OCI-LY1 (cell line): Measurements from ENCODE around the gene HNF1A.

ENCODE experiments used
- H2AFZ ChIP-seq: fragments of 200-600 bp; sonication (generic), shearing (Covaris generic); 2 replicates; pipeline ENCODE4 v1.6.0; 2014; ENCODE audit warnings: antibody characterized with exemption, mild to moderate bottlenecking, low read length
- H3F3A ChIP-seq: fragments of 200-600 bp; sonication (generic), shearing (Covaris generic); 2 replicates; pipeline ENCODE4 v1.6.0; 2014; ENCODE audit warnings: mild to moderate bottlenecking, antibody characterized with exemption, low read length, moderate library complexity; ENCODE audit not compliant: insufficient read depth
- H3K27ac ChIP-seq: fragments of 200-600 bp; sonication (generic); 2 replicates; pipeline ENCODE4 v1.5.1; 2014; ENCODE audit warnings: low read length, mixed run types, mild to moderate bottlenecking, low read depth; ENCODE audit not compliant: poor library complexity, severe bottlenecking
- H3K27me3 ChIP-seq: fragments of 200-600 bp; sonication (generic); 2 replicates; pipeline ENCODE4 v1.6.0; 2014; ENCODE audit warnings: antibody characterized with exemption, mild to moderate bottlenecking, low read length, moderate library complexity; ENCODE audit not compliant: insufficient read depth
- H3K36me3 ChIP-seq: fragments of 200-600 bp; sonication (generic); 2 replicates; pipeline ENCODE4 v1.6.1; 2014; ENCODE audit warnings: mild to moderate bottlenecking, antibody characterized with exemption, low read length, moderate library complexity, mixed read lengths; ENCODE audit not compliant: insufficient read depth
- H3K4me1 ChIP-seq: fragments of 200-600 bp; sonication (generic); 2 replicates; pipeline ENCODE4 v1.5.1; 2014; ENCODE audit warnings: mild to moderate bottlenecking, low read length, moderate library complexity; ENCODE audit not compliant: insufficient read depth, severe bottlenecking
- H3K4me2 ChIP-seq: fragments of 200-600 bp; sonication (generic), shearing (Covaris generic); 2 replicates; pipeline ENCODE4 v1.6.1; 2014; ENCODE audit warnings: low read length
- H3K4me3 ChIP-seq: fragments of 200-600 bp; sonication (generic); 2 replicates; pipeline ENCODE4 v1.5.1; 2014; ENCODE audit warnings: low read length, low read depth, mild to moderate bottlenecking, mixed read lengths; ENCODE audit not compliant: poor library complexity, severe bottlenecking
- H3K79me2 ChIP-seq: fragments of 200-600 bp; shearing (Covaris generic); 2 replicates; pipeline ENCODE4 v1.6.1; 2016; ENCODE audit warnings: mixed run types, low read length, mixed read lengths; ENCODE audit not compliant: insufficient read depth
- H3K9ac ChIP-seq: fragments of 200-600 bp; sonication (generic), shearing (Covaris generic); 2 replicates; pipeline ENCODE4 v1.6.1; 2014; ENCODE audit warnings: mild to moderate bottlenecking, low read length, mixed read lengths
- H3K9me2 ChIP-seq: fragments of 200-600 bp; sonication (generic), shearing (Covaris generic); 2 replicates; pipeline ENCODE4 v1.6.1; 2014; ENCODE audit warnings: low read depth, mild to moderate bottlenecking, low read length, mixed read lengths
- H3K9me3 ChIP-seq: fragments of 200-600 bp; shearing (Covaris generic); 2 replicates; pipeline ENCODE4 v1.6.1; 2014; ENCODE audit warnings: low read length, mixed read lengths
- H4K20me1 ChIP-seq: fragments of 200-600 bp; sonication (generic), shearing (Covaris generic); 2 replicates; pipeline ENCODE4 v1.6.0; 2016; ENCODE audit warnings: mild to moderate bottlenecking, low read length; ENCODE audit not compliant: insufficient read depth
- EZH2 ChIP-seq: fragments of 200-600 bp; sonication (generic), shearing (Covaris generic); IDR thresholded peaks from 2 replicates; pipeline ENCODE4 v1.8.0; 2017; ENCODE audit warnings: borderline replicate concordance, mixed run types, mild to moderate bottlenecking, antibody characterized with exemption, low read length, moderate library complexity, mixed read lengths
- TF ChIP-seq, protein P1 (sequence below): fragments of 200-600 bp; sonication (generic), shearing (Covaris generic); IDR thresholded peaks from 2 replicates; pipeline ENCODE4 v1.5.1; 2017; ENCODE audit warnings: mild to moderate bottlenecking, antibody characterized with exemption, low read length, moderate library complexity, mixed read lengths

Gene HNF1A

DNA sequence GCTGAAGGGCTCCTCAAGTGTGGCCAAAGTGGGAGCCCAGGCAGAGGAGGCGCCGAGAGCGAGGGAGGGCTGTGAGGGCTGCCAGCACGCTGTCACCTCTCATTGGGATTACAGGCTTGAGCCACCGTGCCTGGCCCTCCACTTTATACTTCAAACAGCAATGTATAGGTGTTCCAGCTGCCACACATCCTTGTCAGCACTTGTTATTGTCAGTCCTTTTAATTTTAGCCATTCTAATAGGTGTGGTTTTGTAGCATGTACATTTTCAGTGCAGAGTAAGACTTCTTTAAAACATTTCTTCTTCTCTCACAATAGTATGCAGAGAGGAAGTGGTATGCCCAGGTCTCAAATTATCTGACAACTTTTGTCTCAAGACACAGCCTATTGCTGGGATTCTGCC, 27.5 kb upstream of the HNF1A start:
- Histone ChIP-seq H3K4me1 (no peaks in the 10 kb centered on the region), H3F3A (no peaks in the 10 kb centered on the region)
- TF ChIP-seq, protein P1, sequence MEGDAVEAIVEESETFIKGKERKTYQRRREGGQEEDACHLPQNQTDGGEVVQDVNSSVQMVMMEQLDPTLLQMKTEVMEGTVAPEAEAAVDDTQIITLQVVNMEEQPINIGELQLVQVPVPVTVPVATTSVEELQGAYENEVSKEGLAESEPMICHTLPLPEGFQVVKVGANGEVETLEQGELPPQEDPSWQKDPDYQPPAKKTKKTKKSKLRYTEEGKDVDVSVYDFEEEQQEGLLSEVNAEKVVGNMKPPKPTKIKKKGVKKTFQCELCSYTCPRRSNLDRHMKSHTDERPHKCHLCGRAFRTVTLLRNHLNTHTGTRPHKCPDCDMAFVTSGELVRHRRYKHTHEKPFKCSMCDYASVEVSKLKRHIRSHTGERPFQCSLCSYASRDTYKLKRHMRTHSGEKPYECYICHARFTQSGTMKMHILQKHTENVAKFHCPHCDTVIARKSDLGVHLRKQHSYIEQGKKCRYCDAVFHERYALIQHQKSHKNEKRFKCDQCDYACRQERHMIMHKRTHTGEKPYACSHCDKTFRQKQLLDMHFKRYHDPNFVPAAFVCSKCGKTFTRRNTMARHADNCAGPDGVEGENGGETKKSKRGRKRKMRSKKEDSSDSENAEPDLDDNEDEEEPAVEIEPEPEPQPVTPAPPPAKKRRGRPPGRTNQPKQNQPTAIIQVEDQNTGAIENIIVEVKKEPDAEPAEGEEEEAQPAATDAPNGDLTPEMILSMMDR: no peak
- TF ChIP-seq EZH2: no peak

DNA sequence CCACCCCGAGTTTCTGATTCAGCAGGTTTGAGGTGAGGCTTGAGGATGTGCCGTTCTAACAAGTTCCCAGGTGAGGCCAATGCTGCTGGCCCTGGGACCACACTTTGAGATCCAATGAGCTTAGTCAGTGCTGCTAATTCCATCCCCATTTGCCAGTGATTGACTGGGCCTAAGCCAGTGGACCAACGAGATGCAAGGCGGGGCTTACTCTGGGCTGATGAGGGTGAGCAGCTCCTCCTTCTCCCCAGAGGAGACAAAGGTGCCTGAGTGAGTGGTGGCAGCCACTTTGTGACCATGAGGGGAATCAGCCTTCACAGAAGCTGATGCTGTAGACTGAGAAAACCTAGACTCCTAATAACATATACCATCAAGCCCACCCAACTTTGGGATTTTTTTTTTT, 23.1 kb upstream of the HNF1A start:
- no peaks in the 10 kb centered on the region for H3K36me3 ChIP-seq
- no peaks in the 10 kb centered on the region for H3F3A ChIP-seq
- H3K27me3 ChIP-seq: 0 out of 2 replicates have a peak, but pooled peaks cover 4% of the 10 kb centered on the region
- no peak overlapping the region for H3K4me3 ChIP-seq
- TF ChIP-seq, protein P1: no peak
- TF ChIP-seq EZH2: no peak
- H3K4me1 ChIP-seq: no peaks in the 10 kb centered on the region
- H3K9me2 ChIP-seq: no peaks in the 10 kb centered on the region
- H3K4me2 ChIP-seq: no peak overlapping the region
- no peaks in the 10 kb centered on the region for H3K9me3 ChIP-seq
- H4K20me1 ChIP-seq: no peaks in the 10 kb centered on the region
- no peak overlapping the region for H3K9ac ChIP-seq
- no peak overlapping the region for H3K27ac ChIP-seq
- H2AFZ ChIP-seq: no peak overlapping the region
- H3K79me2 ChIP-seq: no peaks in the 10 kb centered on the region

More for the DNA sequence above, 27.5 kb upstream of the HNF1A start:
- Histone ChIP-seq H3K4me2 (no peak overlapping the region), H2AFZ (no peak overlapping the region), H3K27ac (no peak overlapping the region), H3K36me3 (no peaks in the 10 kb centered on the region; the same call in 1 of the 2 replicates), H3K27me3 (peaks cover 4% of the 10 kb centered on the region; the same call in 1 of the 2 replicates), H3K9ac (no peak overlapping the region), H3K9me2 (no peaks in the 10 kb centered on the region), H3K79me2 (no peaks in the 10 kb centered on the region), H3K9me3 (no peaks in the 10 kb centered on the region), H4K20me1 (no peaks in the 10 kb centered on the region), H3K4me3 (no peak overlapping the region)

DNA sequence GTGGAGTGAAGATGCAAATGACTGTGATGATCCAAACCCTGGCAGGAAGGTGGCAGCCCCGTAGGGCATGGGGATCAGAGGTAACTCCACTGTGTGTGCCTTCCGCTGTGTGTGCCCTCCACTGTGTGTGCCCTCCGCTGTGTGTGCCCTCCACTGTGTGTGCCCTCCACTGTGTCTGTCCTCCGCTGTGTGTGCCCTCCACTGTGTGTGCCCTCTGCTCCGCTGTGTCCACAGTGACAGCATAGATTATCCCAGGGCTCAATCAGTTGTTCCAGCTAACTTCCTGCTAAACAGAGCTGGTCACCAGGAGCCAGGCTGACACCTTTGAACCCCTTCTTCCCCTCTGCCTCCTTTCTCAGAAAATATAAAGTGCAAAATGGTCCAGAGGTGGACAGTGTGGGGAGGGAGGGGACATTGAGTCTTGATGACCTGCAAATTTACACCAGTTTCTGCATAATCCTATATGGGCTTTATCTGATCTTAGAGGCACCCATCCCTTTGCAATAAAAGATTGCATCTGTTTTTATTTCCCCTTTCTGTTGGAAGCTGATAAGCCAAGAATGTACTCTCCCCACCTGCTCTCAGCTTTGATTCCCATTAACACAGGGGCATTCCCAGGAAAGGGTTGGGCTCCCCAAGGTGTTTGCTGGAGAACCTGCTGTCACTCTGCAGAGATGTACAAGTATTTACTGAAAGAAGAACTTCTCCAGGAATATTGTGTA, 21.6 kb upstream of the HNF1A start:
- Histone ChIP-seq H2AFZ (no peak overlapping the region), H3K9ac (no peak overlapping the region), H3K36me3 (no peaks in the 10 kb centered on the region), H3K4me2 (no peak overlapping the region), H3K4me1 (no peaks in the 10 kb centered on the region), H3K27ac (no peak overlapping the region), H3K9me2 (no peaks in the 10 kb centered on the region), H3K9me3 (no peaks in the 10 kb centered on the region), H4K20me1 (no peaks in the 10 kb centered on the region), H3K4me3 (no peak overlapping the region), H3K27me3 (0 out of 2 replicates have a peak, but pooled peaks cover 4% of the 10 kb centered on the region), H3F3A (no peaks in the 10 kb centered on the region), H3K79me2 (no peaks in the 10 kb centered on the region)
- TF ChIP-seq, protein P1: no peak
- no peak for TF ChIP-seq EZH2
